Fibroblast of lung (primary cell): ENCODE data around the gene OPRM1.

Experiments
- CTCF ChIP-seq, 2 donors: IDR thresholded peaks in 1 of 2; conservative IDR thresholded peaks in 1 of 2; 1 replicate in 1 of 2; 2 replicates in 1 of 2; pipeline ENCODE4 v1.5.1; 2011 to 2012; ENCODE audit warnings: low read length in 2 of 2, control low read depth in 1 of 2, inconsistent platforms in 1 of 2, low read depth in 1 of 2, mild to moderate bottlenecking in 1 of 2
- EZH2 ChIP-seq: IDR thresholded peaks from 2 replicates; pipeline ENCODE4 v1.5.1; 2012; ENCODE audit warnings: low read length, control low read depth, mild to moderate bottlenecking; ENCODE audit errors: missing control alignments

GRCh38 chr6:154285826-154286225, 246.8 kb downstream of the OPRM1 start:
- TF ChIP-seq EZH2 (no peak), CTCF (conservative IDR thresholded peaks at IDR 0.05 in 1 of 2, IDR thresholded peaks at IDR 0.05 in 1 of 2; ENCODE audit: low read depth in 1 of 2, low read length in 2 of 2) (no peak)
